ENCODE measurements around the gene IGFBP2.

- TF ChIP-seq, protein P1, sequence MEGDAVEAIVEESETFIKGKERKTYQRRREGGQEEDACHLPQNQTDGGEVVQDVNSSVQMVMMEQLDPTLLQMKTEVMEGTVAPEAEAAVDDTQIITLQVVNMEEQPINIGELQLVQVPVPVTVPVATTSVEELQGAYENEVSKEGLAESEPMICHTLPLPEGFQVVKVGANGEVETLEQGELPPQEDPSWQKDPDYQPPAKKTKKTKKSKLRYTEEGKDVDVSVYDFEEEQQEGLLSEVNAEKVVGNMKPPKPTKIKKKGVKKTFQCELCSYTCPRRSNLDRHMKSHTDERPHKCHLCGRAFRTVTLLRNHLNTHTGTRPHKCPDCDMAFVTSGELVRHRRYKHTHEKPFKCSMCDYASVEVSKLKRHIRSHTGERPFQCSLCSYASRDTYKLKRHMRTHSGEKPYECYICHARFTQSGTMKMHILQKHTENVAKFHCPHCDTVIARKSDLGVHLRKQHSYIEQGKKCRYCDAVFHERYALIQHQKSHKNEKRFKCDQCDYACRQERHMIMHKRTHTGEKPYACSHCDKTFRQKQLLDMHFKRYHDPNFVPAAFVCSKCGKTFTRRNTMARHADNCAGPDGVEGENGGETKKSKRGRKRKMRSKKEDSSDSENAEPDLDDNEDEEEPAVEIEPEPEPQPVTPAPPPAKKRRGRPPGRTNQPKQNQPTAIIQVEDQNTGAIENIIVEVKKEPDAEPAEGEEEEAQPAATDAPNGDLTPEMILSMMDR (IDR thresholded peaks at IDR 0.05): no peak
- no peak for TF ChIP-seq POLR2A (IDR thresholded peaks at IDR 0.05)
- TF ChIP-seq POLR2AphosphoS5 (IDR thresholded peaks at IDR 0.05): no peak
Measured at GRCh38 chr2:216651351-216651881, 18.2 kb downstream of the IGFBP2 start.
